Glutamatergic neuron (in vitro differentiated cells): ENCODE data around the gene SPTB. TPM values are rescaled to one million over a fixed set of nuclear protein-coding genes. Genes with fewer than 3 reads are reported as not detected.

Experiments used
- DNase-seq: peaks from one replicate; pipeline ENCODE4 v3.0.0; 2022
- H3K27ac Mint-ChIP-seq: one replicate; pipeline ENCODE4 v1.8.0; 2020; ENCODE audit warnings: mild to moderate bottlenecking, mixed read lengths, inconsistent platforms; ENCODE audit not compliant: unreplicated experiment
- H3K27me3 Mint-ChIP-seq: one replicate; pipeline ENCODE4 v1.8.0; 2020; ENCODE audit warnings: mild to moderate bottlenecking, moderate library complexity, mixed read lengths, inconsistent platforms; ENCODE audit not compliant: unreplicated experiment
- H3K36me3 Mint-ChIP-seq: one replicate; pipeline ENCODE4 v1.8.0; 2020; ENCODE audit warnings: mild to moderate bottlenecking, mixed read lengths, inconsistent platforms; ENCODE audit not compliant: unreplicated experiment
- H3K4me1 Mint-ChIP-seq: one replicate; pipeline ENCODE4 v1.8.0; 2020; ENCODE audit warnings: mild to moderate bottlenecking, low read depth, mixed read lengths, inconsistent platforms; ENCODE audit not compliant: unreplicated experiment
- H3K4me3 Mint-ChIP-seq: one replicate; pipeline ENCODE4 v1.8.0; 2020; ENCODE audit warnings: mild to moderate bottlenecking, mixed read lengths, inconsistent platforms; ENCODE audit not compliant: unreplicated experiment
- H3K9me3 Mint-ChIP-seq: one replicate; pipeline ENCODE4 v1.8.0; 2020; ENCODE audit warnings: mild to moderate bottlenecking, moderate library complexity, mixed read lengths, inconsistent platforms; ENCODE audit not compliant: unreplicated experiment
- total RNA-seq: library from RNA; stranded (reverse); fragmentation: NEBNext Ultra II Directional; extraction: Animal tissue kit (Norgen Biotek cat#: 25700); gene quantifications from one replicate; pipeline ENCODE4 v1.2.1, GENCODE V29; 2021; ENCODE audit not compliant: unreplicated experiment
- TF ChIP-seq, protein P1 (sequence below): fragments of 200-600 bp; sonication (generic); IDR thresholded peaks from one replicate; pipeline ENCODE4 v1.5.0; 2021; ENCODE audit not compliant: partially characterized antibody, unreplicated experiment

SPTB gene
- total RNA-seq, 1 donor from 2014 or later = 1.9 TPM

DNA sequence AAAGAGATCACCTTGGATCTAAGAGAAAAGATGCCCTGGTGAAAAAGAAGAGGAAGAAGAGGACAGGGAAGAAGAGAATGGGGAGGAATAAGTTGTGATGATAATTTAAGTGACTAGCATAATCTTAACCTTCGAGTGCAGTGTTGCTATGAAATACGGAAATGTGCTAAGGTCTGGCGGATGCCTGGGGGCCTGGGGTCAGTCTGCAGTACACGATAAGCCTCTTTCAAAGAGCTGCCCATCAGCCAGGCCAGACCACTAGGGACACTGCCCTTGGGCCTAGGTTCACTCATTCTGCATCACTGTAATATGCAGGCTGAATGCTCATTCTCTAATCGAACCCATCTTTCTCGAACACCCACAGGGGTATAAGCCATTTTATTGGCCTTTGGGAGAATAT, 92.1 kb downstream of the SPTB start:
- TF ChIP-seq, protein P1, sequence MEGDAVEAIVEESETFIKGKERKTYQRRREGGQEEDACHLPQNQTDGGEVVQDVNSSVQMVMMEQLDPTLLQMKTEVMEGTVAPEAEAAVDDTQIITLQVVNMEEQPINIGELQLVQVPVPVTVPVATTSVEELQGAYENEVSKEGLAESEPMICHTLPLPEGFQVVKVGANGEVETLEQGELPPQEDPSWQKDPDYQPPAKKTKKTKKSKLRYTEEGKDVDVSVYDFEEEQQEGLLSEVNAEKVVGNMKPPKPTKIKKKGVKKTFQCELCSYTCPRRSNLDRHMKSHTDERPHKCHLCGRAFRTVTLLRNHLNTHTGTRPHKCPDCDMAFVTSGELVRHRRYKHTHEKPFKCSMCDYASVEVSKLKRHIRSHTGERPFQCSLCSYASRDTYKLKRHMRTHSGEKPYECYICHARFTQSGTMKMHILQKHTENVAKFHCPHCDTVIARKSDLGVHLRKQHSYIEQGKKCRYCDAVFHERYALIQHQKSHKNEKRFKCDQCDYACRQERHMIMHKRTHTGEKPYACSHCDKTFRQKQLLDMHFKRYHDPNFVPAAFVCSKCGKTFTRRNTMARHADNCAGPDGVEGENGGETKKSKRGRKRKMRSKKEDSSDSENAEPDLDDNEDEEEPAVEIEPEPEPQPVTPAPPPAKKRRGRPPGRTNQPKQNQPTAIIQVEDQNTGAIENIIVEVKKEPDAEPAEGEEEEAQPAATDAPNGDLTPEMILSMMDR = no peak
- Mint-ChIP-seq H3K27me3 (no peaks in the 10 kb centered on the region), H3K4me1 (no peaks in the 10 kb centered on the region), H3K36me3 (no peaks in the 10 kb centered on the region), H3K4me3 (no peak overlapping the region), H3K9me3 (peaks cover 7% of the 10 kb centered on the region), H3K27ac (no peak overlapping the region)
- no peak for DNase-seq

DNA sequence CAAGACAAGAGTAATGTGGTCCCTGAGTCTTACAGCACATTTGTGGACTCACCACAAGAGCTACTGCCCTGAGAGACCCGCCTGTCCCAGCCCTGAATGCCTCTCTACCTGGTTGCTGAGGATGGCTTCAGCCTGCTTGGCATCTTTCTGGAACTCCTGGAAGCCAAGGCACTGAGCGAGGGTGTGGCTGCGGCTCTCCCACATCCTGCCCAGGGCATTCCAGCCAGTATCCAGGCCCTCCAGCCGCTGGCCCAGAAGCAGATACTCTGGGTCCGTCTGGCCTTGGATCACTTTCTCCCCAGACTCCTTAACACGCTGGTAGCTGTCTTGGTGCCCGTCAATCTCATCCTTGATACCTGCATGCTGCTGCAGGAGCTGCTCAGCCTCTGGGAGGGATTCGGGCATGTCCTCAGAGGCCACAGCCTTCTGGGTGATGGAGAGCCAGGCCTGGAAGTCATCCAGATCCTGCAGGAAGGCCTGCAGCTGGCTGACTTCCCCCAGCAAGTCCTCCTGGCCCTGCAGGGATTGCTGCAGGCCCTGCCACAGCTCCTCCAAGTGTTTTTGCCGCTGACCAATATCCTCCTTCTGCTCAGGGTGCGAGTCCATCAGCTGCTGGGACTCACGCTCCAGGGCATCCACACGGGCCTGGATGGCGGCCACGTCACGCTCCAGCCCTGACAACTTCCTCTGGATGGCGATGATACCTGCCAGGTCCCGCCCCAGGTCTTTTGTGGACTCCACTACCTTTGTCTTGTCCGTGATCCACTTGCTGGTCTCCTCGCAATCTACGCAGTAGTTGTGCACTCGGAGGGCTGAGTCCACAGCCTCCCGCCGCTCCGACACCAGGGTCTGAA, 93.2 kb downstream of the SPTB start:
- H3K27ac Mint-ChIP-seq = no peak overlapping the region

DNA sequence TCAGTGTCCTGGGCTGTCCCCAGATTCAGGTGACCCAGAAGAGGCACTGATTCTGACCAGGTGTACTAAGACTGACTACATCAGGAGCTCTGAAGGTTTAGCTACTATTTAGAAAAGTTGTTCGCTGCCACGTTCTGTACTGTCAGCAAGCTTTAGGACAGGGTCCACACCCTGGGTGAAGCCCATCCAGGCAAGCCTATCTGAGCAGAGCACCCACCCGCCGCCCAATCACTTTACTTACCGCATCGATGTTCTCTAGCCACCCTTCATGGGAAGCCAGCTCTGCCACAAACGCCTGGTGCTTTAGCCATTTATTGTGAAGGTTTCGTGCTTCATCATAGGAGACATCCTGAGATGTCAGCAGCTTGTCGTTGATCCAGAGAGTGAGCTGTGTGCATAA, 95.7 kb downstream of the SPTB start:
- TF ChIP-seq, protein P1 = no peak
- Mint-ChIP-seq H3K27me3 (no peaks in the 10 kb centered on the region), H3K9me3 (peaks cover 3% of the 10 kb centered on the region), H3K4me3 (no peak overlapping the region), H3K4me1 (no peaks in the 10 kb centered on the region), H3K36me3 (peaks cover 4% of the 10 kb centered on the region), H3K27ac (no peak overlapping the region)
- no peak for DNase-seq

More for the DNA sequence above, 93.2 kb downstream of the SPTB start:
- DNase-seq = no peak
- H3K9me3 Mint-ChIP-seq = peaks cover 7% of the 10 kb centered on the region
- no peaks in the 10 kb centered on the region for H3K27me3 Mint-ChIP-seq
- no peaks in the 10 kb centered on the region for H3K36me3 Mint-ChIP-seq
- TF ChIP-seq, protein P1 = no peak
- no peaks in the 10 kb centered on the region for H3K4me1 Mint-ChIP-seq
- H3K4me3 Mint-ChIP-seq = no peak overlapping the region

DNA sequence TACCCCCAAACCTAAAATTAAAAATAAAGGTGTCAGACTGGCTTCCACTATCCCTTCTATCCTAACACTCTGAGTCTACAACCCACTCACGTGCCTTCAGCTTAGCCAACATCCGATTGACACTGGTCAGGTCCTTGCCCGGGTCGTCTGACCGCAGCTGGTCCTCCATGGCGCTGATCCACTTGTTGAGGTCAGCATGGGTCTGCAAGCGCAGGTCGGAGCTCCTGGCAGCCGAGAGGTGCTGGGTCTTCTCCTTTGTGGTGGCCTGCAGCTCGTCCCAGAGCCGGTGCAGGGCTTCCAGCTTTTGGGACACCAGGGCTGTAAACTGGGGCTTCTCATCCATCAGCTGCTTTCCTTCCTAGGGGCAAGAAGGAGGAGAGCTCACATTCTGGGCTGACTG, 97.5 kb downstream of the SPTB start:
- Mint-ChIP-seq H3K4me1 (peaks cover 7% of the 10 kb centered on the region), H3K36me3 (peaks cover 4% of the 10 kb centered on the region), H3K27me3 (no peaks in the 10 kb centered on the region), H3K9me3 (peaks cover 3% of the 10 kb centered on the region), H3K4me3 (no peak overlapping the region), H3K27ac (no peak overlapping the region)
- TF ChIP-seq, protein P1 = no peak
- no peak for DNase-seq

DNA sequence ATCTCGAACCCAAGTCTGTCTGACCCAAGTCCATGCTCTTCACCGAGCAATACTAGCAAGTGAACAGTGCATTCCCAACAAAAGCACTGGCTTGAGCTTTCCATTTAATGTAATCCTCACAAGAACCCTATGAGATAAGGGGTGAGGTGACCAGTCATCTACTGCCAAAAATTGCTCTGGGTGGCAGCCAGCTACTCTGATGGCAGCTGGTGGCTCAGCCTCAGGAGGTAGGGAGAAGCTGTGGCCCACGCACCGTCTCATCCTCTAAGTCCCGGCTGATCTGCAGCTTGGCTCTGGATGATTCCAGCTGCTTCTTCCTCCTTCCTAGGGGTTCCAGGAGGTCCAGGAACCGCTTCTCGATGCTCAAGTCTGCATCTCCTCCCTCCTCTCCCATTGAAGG, 100.2 kb downstream of the SPTB start:
- Mint-ChIP-seq H3K27me3 (no peaks in the 10 kb centered on the region), H3K36me3 (peaks cover 9% of the 10 kb centered on the region), H3K27ac (no peak overlapping the region), H3K9me3 (no peaks in the 10 kb centered on the region), H3K4me3 (no peak overlapping the region), H3K4me1 (peaks cover 12% of the 10 kb centered on the region)
- TF ChIP-seq, protein P1 = no peak
- no peak for DNase-seq
